ENCODE data around the gene KRTAP5-5.
"Not testable (repeated sequence)": the region's sequence is repeated elsewhere in the genome, so short reads cannot be mapped to it uniquely, and the experiment has no call there.

The KRTAP5-5 gene

GRCh38 chr11:1641096-1641495, 11.5 kb downstream of the KRTAP5-5 start:
- Mint-ChIP-seq H3K36me3 (ENCODE audit: low read depth) (no peaks in the 10 kb centered on the region), H3K4me3 (no peak overlapping the region), H3K27ac (no peak overlapping the region), H3K27me3 (peaks cover 43% of the 10 kb centered on the region), H3K4me1 (ENCODE audit: low read depth) (no peaks in the 10 kb centered on the region), H3K9me3 (no peaks in the 10 kb centered on the region)
- intact Hi-C loops (cut with micrococcal nuclease), result no loop called here

- Mint-ChIP-seq H3K4me3 (no peak overlapping the region), H3K27ac (no peak overlapping the region), H3K36me3 (ENCODE audit: low read depth) (no peaks in the 10 kb centered on the region), H3K9me3 (no peaks in the 10 kb centered on the region), H3K4me1 (ENCODE audit: low read depth) (no peaks in the 10 kb centered on the region), H3K27me3 (peaks cover 42% of the 10 kb centered on the region)
- intact Hi-C loops (cut with micrococcal nuclease), result no loop called here
Observed at GRCh38 chr11:1642288-1643145, 12.9 kb downstream of the KRTAP5-5 start.

GRCh38 chr11:1643146-1643690, 13.6 kb downstream of the KRTAP5-5 start:
- H3K27me3 Mint-ChIP-seq, result peaks cover 41% of the 10 kb centered on the region
- H3K4me1 Mint-ChIP-seq (ENCODE audit: low read depth), result no peaks in the 10 kb centered on the region
- H3K9me3 Mint-ChIP-seq, result no peaks in the 10 kb centered on the region
- H3K4me3 Mint-ChIP-seq, result no peak overlapping the region
- no peaks in the 10 kb centered on the region for H3K36me3 Mint-ChIP-seq (ENCODE audit: low read depth)
- intact Hi-C loops (cut with micrococcal nuclease), result no loop called here
- H3K27ac Mint-ChIP-seq, result no peak overlapping the region

GRCh38 chr11:1644601-1645356, 15.2 kb downstream of the KRTAP5-5 start:
- Mint-ChIP-seq H3K4me1 (ENCODE audit: low read depth) (no peaks in the 10 kb centered on the region), H3K9me3 (no peaks in the 10 kb centered on the region), H3K27me3 (peaks cover 32% of the 10 kb centered on the region), H3K4me3 (no peak overlapping the region), H3K36me3 (ENCODE audit: low read depth) (no peaks in the 10 kb centered on the region), H3K27ac (no peak overlapping the region)
- intact Hi-C loops (cut with micrococcal nuclease), result no loop called here

- Mint-ChIP-seq H3K4me3 (no peak overlapping the region), H3K4me1 (ENCODE audit: low read depth) (no peaks in the 10 kb centered on the region), H3K36me3 (ENCODE audit: low read depth) (no peaks in the 10 kb centered on the region), H3K9me3 (no peaks in the 10 kb centered on the region), H3K27ac (no peak overlapping the region), H3K27me3 (peaks cover 26% of the 10 kb centered on the region)
- intact Hi-C loops (cut with micrococcal nuclease), result no loop called here
Observed at GRCh38 chr11:1645357-1645821, 15.8 kb downstream of the KRTAP5-5 start.

GRCh38 chr11:1646540-1646939, 17.0 kb downstream of the KRTAP5-5 start:
- H3K9me3 Mint-ChIP-seq; H3K4me1 Mint-ChIP-seq (ENCODE audit: low read depth); H3K4me3 Mint-ChIP-seq; H3K36me3 Mint-ChIP-seq (ENCODE audit: low read depth); intact Hi-C loops (cut with micrococcal nuclease); H3K27ac Mint-ChIP-seq: not testable (repeated sequence)
- H3K27me3 Mint-ChIP-seq, result peaks cover 29% of the 10 kb centered on the region

GRCh38 chr11:1647901-1648652, 18.5 kb downstream of the KRTAP5-5 start:
- Mint-ChIP-seq H3K36me3 (ENCODE audit: low read depth) (no peaks in the 10 kb centered on the region), H3K27me3 (peaks cover 37% of the 10 kb centered on the region), H3K9me3 (no peaks in the 10 kb centered on the region), H3K4me1 (ENCODE audit: low read depth) (no peaks in the 10 kb centered on the region), H3K4me3 (no peak overlapping the region), H3K27ac (no peak overlapping the region)
- intact Hi-C loops (cut with micrococcal nuclease), result no loop called here

GRCh38 chr11:1648653-1649420, 19.3 kb downstream of the KRTAP5-5 start:
- H3K9me3 Mint-ChIP-seq, result no peaks in the 10 kb centered on the region
- intact Hi-C loops (cut with micrococcal nuclease), result no loop called here
- H3K36me3 Mint-ChIP-seq (ENCODE audit: low read depth), result no peaks in the 10 kb centered on the region
- H3K4me1 Mint-ChIP-seq (ENCODE audit: low read depth), result no peaks in the 10 kb centered on the region
- H3K27ac Mint-ChIP-seq, result no peak overlapping the region
- H3K27me3 Mint-ChIP-seq, result peaks cover 41% of the 10 kb centered on the region
- H3K4me3 Mint-ChIP-seq, result no peak overlapping the region

- no peaks in the 10 kb centered on the region for H3K9me3 Mint-ChIP-seq
- H3K36me3 Mint-ChIP-seq (ENCODE audit: low read depth), result no peaks in the 10 kb centered on the region
- H3K4me3 Mint-ChIP-seq, result no peak overlapping the region
- no peak overlapping the region for H3K27ac Mint-ChIP-seq
- intact Hi-C loops (cut with micrococcal nuclease), result loop anchor here (10.0 kb wide), 1 partner anchor 505 kb away; no protein-coding TSS in a partner anchor
- H3K4me1 Mint-ChIP-seq (ENCODE audit: low read depth), result no peaks in the 10 kb centered on the region
- H3K27me3 Mint-ChIP-seq, result peaks cover 42% of the 10 kb centered on the region
Observed at GRCh38 chr11:1650034-1650917, 20.7 kb downstream of the KRTAP5-5 start.

- H3K36me3 Mint-ChIP-seq (ENCODE audit: low read depth), result no peaks in the 10 kb centered on the region
- intact Hi-C loops (cut with micrococcal nuclease), result loop anchor here (10.0 kb wide), 1 partner anchor 504 kb away; no protein-coding TSS in a partner anchor
- H3K4me1 Mint-ChIP-seq (ENCODE audit: low read depth), result no peaks in the 10 kb centered on the region
- H3K27ac Mint-ChIP-seq, result no peak overlapping the region
- no peaks in the 10 kb centered on the region for H3K9me3 Mint-ChIP-seq
- H3K4me3 Mint-ChIP-seq, result no peak overlapping the region
- H3K27me3 Mint-ChIP-seq, result peaks cover 45% of the 10 kb centered on the region
Observed at GRCh38 chr11:1650918-1651262, 21.3 kb downstream of the KRTAP5-5 start.

- H3K9me3 Mint-ChIP-seq, result no peaks in the 10 kb centered on the region
- H3K27me3 Mint-ChIP-seq, result peaks cover 47% of the 10 kb centered on the region
- H3K4me3 Mint-ChIP-seq, result no peak overlapping the region
Observed at GRCh38 chr11:1651411-1651980, 21.9 kb downstream of the KRTAP5-5 start.

GRCh38 chr11:1652026-1652425, 22.5 kb downstream of the KRTAP5-5 start:
- intact Hi-C loops (cut with micrococcal nuclease), result loop anchor here (10.0 kb wide), 1 partner anchor 503 kb away; no protein-coding TSS in a partner anchor
- Mint-ChIP-seq H3K4me3 (no peak overlapping the region), H3K4me1 (ENCODE audit: low read depth) (no peaks in the 10 kb centered on the region), H3K27me3 (peaks cover 51% of the 10 kb centered on the region), H3K9me3 (no peaks in the 10 kb centered on the region), H3K27ac (no peak overlapping the region), H3K36me3 (ENCODE audit: low read depth) (no peaks in the 10 kb centered on the region)

More at GRCh38 chr11:1651411-1651980, 21.9 kb downstream of the KRTAP5-5 start:
- Mint-ChIP-seq H3K27ac (no peak overlapping the region), H3K4me1 (ENCODE audit: low read depth) (no peaks in the 10 kb centered on the region), H3K36me3 (ENCODE audit: low read depth) (no peaks in the 10 kb centered on the region)
- intact Hi-C loops (cut with micrococcal nuclease), result loop anchor here (10.0 kb wide), 1 partner anchor 503 kb away; no protein-coding TSS in a partner anchor
